GDM1 (cell line): ENCODE results near the gene MN1.

ENCODE experiments used
- DNase-seq: peaks from one replicate; lab custom pipeline; 2025; lab: John Stamatoyannopoulos, UW

MN1 gene

DNA sequence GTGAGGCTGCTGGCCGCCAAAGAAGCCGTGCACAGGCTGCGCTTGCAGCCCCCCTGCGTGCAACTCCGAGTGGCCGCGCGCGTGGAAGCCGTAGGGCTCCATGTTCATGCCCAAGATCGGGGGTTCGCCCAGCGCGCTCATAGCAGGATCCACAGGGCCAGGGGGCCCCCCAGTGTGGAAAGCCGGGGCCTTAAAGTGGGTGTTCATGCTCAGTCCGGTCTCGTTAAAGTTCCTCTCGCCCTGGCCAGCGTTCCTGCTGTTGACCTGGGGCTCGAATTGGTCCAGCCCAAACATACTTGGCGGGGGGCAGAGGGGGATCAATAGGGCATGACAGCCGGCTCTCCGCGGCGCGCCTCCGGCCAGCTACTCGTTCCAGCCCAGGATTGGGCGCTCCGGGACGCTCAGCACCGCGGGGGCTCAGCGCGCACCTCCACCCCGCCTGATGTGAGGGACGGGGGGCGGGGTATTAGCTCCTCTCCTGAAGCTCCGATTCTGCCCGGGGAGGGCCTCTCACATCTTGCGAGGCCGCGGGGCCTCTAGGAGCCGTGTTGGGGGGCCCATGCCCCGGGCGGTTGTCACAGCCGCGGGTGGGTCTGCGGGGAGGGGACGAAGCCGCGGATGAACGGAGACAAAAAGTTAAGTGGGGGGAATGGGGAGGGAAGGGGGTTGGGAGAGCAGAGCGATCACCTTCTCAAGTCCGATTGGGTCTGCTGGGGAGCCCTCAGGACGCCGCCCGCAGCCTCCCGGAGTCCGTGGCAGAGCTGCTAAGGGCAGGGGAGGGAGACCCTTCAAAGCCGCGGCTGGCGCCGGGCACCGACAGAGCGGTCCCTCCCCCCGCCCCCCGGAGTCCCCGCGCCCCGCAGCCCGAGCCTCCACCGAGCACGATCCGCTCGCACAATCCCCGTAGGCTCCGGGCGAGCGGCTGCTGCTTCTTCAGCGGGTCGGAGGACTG lies 1.0 kb downstream of the MN1 start:
- no peak for DNase-seq

DNA sequence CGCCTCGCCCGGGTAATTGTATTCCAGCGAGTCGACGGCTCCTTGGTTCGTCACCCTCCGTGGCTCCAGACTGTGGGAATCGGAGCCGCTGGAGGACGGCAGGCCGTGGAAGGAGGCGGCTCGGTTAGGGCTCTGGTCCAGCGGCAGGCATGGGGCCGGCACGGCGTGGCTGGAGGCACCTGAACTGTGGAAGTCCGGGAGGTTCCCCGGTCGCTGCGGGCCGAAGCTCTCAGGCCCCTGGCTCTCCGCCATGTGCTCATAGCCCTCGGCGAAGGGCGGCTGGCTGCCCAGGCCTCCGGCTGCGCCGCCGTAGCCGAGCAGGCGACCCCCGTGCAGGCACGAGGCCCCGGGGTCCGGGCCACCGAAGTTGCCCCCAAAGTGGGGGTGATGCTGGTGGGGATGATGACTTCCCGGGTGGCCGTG lies 1.7 kb downstream of the MN1 start:
- no peak for DNase-seq

- no peak for DNase-seq
Measured at GRCh38 chr22:27799015-27799826, 2.3 kb downstream of the MN1 start.

DNA sequence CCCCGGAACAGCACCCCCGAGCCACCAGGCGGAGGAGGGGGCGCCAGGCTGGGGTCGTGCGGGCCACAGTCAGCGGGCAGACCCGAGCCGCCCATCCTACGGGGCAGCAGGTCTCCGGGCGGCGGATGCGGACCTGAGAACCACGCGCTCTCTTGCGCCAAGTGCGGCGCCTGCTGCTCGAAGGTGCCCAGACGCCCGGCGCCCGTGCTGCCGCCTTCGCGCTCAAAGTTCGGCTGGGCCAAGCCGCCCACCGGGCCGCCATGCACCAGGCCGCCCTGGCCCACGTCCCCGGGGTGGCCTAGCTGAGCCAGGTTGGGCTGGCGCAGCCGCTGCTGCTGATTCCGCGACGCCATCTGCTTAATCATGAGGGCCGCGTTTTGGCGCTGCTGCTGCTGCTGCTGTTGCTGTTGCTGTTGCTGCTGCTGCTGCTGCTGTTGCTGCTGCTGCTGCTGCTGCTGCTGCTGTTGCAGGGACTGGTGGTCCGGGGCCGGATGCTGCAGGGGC lies 3.0 kb downstream of the MN1 start:
- DNase-seq, result no peak

DNA sequence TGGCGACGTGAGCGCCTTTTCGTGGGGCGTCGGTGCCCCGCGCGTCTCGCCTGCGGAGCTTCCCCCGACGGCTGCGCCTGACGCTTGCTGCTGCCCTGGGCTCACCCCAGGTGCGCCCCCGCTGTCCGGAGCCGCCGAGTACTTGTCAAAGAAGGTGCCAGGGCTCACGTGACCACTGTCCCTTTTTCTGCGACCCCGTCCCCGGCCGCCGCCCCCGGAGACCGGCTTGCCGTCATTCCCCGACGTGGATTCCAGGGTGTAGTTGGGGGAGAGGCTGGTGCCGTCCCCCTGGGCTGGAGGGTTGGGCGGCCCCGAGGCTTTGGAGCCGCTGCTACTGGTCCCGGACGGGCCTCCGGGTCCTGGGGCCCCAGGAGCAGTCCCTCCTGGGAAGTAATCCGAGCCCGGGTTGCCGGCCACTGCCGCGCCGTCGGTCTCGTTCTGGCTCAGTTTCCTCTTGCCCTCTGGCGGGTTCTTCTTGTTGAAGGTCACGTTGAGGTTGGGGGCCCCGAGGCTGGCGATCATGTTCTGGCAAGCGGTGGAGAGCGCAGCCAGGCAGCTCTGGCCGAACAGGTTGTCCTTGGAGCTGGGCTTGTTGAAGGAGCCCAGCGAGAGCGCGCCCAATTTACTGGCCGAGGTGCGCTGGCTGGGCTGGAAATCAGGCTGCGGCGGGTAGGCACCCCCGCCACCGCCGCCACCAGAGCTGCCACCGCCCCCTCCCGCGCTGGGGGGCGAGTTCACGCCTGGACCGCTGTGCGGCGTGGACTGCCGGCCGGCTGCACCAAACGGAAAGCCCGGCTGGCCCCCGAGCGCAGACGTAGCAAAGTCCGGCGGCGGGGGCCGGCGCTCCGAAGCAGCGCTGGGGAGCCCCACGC lies 3.8 kb downstream of the MN1 start:
- no peak for DNase-seq

DNA sequence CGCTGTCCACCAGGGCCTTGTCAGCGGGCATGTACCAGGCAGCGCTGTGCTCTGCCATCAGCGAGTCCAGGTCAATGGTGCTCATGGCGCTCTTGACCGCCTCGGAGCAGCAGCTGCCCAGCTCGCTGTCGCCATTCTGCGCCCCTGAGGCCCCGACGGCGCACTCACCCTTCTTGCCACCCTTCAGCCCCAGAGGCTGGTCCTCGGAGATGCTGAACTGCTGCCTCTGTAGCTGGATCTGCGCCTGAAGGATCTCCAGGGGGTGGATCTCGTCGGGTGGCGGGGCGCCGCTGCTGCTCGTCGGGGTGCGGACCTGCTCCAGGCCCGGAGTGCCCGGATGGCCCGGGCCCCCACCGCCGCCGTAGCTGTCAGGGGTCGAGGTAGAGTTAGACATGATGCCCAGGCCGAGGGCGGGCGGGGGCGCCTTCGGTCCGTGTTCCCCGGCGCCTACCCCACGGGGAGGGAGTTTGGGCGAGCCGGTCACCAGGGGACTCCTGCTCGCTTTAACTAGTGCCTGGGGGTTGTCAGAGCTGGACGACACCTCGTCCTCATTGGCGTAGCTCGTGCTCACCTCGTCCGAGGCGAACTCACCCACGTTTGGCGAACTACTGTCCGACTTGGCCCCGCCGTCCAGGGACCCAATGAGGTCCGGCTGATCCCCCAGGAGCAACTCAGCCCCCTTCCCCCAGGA lies 4.6 kb downstream of the MN1 start:
- DNase-seq, result no peak

- DNase-seq, result no peak
Measured at GRCh38 chr22:27795696-27796517, 5.6 kb downstream of the MN1 start.

GRCh38 chr22:27795053-27795452 lies 6.5 kb downstream of the MN1 start:
- no peak for DNase-seq

GRCh38 chr22:27794226-27794625 lies 7.3 kb downstream of the MN1 start:
- no peak for DNase-seq

- DNase-seq, result no peak
Measured at GRCh38 chr22:27793576-27793975, 8.0 kb downstream of the MN1 start.

DNA sequence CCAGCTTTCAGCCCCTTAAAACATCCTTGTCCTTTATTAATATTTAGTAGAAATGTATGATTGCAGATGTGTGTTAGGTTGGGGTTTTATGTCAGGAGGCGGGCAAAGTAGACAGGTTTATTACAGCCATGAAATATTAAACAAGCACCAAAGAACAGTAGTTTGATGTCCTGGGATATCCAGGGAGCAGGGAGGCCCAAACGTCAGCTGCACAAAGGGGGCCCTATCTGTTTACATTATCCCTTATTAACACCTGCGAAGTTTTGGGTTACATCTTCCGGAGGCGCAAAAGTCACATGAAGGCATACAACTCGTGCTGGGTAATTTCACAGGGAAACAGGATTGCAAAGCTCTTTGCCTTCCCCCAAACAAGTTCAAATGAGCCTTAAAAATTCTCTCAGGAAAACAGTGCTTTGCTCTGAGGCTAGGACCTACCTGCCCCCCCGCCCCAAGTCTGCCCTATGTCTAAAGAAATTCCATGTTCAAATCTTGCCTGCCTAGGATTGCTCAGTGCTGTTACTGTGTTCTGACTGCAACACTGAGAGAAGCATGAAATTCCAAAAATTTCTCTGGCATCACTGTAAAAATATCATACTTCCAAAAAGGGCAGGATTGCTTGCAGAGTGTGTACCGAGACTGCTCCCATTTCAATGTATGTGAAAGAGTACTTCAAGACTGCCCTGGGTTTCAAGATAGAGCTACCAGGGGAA lies 8.9 kb downstream of the MN1 start:
- no peak for DNase-seq

GRCh38 chr22:27791859-27792241 lies 9.7 kb downstream of the MN1 start:
- DNase-seq, result no peak

- DNase-seq, result no peak
Measured at GRCh38 chr22:27791159-27791858, 10.2 kb downstream of the MN1 start.

- DNase-seq, result no peak
Measured at GRCh38 chr22:27790376-27791158, 11.0 kb downstream of the MN1 start.

GRCh38 chr22:27788500-27789288 lies 12.9 kb downstream of the MN1 start:
- no peak for DNase-seq

DNA sequence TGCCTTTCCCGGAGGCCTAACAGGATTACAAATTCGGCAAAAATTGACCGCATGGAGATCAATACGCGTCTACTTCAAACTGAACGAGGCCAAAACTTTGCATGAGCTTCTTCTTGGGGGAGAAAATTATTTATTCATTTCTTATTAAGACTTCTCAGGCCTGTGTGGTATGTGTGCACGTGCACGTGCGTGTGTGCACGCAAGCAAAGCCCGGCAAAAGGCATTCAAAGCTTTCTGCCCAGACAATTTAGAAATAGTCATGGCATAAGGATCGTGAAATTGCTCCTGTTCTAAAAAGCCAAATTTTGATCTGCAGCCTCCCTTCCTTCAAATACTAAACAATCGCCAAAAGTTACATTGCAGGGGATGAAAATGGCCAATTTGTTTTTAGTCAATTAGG lies 14.6 kb downstream of the MN1 start:
- DNase-seq, result no peak

DNA sequence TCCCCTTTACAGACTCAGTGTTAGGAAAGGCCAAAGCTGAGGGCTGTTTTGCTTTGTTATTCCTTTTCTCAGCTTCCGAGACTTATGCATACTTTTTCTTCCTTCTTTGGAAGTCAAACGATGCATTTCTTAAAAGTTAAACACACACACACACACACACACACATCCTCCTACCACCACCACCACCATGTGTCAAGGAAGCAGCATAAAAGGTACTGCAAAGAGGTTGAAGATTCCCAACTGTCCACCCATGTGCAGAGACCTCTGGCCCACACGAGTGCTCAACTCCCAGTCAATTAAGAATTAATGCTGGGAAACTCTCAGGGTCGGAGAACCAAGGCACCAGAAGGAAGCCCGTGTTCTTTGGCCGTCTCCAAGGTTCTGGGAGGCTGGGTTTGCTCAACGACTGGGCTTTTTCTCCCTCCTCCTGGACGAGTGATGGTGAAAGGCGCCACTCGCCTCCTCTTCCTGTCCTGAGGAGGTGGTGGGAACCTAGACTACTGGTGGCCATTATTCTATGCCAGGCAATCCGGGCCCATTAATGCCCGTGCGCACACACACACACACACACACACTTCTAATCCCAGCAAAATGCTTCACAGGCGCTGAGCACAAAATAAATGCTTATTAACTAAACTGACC lies 15.1 kb downstream of the MN1 start:
- no peak for DNase-seq
